ENCODE measurements around the gene ARHGAP29. TPM values are rescaled to one million over a fixed set of nuclear protein-coding genes. Genes with fewer than 3 reads are reported as not detected.

Gene ARHGAP29
- total and polyA plus RNA-seq, 10 of the 15 experiments (the other 5 are each of a cell fraction or from before 2014, with no cell fraction given) = under 0.01 to 0.43 (median 0.10) TPM; not detected in 4

DNA sequence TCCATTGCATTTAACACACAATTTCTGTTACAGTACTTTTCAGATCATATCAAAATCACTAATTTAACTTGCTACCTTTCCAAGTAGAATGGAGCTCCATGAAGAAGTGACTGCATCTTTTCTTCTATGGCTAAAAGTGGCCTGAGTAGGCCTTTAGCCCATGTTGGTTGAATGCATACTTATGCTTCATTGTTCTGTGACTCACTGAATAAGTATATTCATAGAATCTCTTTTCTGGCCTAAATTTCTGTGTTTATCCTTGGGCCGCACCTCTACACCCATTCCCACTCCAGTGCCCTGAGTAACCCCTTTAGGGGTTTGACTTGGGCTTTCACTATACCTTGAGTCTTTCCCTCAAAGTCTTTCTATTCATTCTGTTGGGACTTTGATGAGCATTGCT lies 42.1 kb upstream of the ARHGAP29 start:
- DNase-seq (ENCODE audit: low read depth, low spot score) (no peak), FAIRE-seq (no peak), ATAC-seq (no peak)
- 0% methylated on average over 1 of the region's 1 CpG for WGBS (ENCODE audit: insufficient coverage, insufficient replicate concordance, low lambda C conversion rate, missing lambda C conversion rate)
- no peaks in the 10 kb centered on the region for H3K4me1 ChIP-seq (ENCODE audit: control insufficient read depth, insufficient read depth, low read length)
- no peaks in the 10 kb centered on the region for H3K36me3 ChIP-seq (ENCODE audit: control insufficient read depth in 2 of 2, insufficient read depth in 2 of 2, low read length in 1 of 2)
- ChIA-PET SMC1A (ENCODE audit: uncharacterized antibody, unreplicated experiment) (no interaction called here), RAD21 (ENCODE audit: unreplicated experiment) (no interaction called here), POLR2A (no interaction called here), CTCF (interaction anchor here (0.6 kb wide), 1 partner anchor 531 kb away, joined by 3 read pairs; no protein-coding TSS in a partner anchor)
- no peak overlapping the region for H3K4me2 ChIP-seq (ENCODE audit: control insufficient read depth, insufficient read depth)
- H3K9ac ChIP-seq (ENCODE audit: control insufficient read depth, insufficient read depth, low read length) = no peak overlapping the region
- no peaks in the 10 kb centered on the region for H3K9me3 ChIP-seq (replicated peaks; ENCODE audit: control insufficient read depth, insufficient read depth, low read length)
- intact Hi-C loops (cut with micrococcal nuclease; ENCODE audit: unreplicated experiment) = no loop called here
- BruUV-seq (replicated peaks) = no TSS peak
- TF ChIP-seq, protein P1, sequence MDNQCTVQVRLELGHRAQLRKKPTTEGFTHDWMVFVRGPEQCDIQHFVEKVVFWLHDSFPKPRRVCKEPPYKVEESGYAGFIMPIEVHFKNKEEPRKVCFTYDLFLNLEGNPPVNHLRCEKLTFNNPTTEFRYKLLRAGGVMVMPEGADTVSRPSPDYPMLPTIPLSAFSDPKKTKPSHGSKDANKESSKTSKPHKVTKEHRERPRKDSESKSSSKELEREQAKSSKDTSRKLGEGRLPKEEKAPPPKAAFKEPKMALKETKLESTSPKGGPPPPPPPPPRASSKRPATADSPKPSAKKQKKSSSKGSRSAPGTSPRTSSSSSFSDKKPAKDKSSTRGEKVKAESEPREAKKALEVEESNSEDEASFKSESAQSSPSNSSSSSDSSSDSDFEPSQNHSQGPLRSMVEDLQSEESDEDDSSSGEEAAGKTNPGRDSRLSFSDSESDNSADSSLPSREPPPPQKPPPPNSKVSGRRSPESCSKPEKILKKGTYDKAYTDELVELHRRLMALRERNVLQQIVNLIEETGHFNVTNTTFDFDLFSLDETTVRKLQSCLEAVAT (IDR thresholded peaks at IDR 0.05) = no peak
- TF ChIP-seq, protein P2, sequence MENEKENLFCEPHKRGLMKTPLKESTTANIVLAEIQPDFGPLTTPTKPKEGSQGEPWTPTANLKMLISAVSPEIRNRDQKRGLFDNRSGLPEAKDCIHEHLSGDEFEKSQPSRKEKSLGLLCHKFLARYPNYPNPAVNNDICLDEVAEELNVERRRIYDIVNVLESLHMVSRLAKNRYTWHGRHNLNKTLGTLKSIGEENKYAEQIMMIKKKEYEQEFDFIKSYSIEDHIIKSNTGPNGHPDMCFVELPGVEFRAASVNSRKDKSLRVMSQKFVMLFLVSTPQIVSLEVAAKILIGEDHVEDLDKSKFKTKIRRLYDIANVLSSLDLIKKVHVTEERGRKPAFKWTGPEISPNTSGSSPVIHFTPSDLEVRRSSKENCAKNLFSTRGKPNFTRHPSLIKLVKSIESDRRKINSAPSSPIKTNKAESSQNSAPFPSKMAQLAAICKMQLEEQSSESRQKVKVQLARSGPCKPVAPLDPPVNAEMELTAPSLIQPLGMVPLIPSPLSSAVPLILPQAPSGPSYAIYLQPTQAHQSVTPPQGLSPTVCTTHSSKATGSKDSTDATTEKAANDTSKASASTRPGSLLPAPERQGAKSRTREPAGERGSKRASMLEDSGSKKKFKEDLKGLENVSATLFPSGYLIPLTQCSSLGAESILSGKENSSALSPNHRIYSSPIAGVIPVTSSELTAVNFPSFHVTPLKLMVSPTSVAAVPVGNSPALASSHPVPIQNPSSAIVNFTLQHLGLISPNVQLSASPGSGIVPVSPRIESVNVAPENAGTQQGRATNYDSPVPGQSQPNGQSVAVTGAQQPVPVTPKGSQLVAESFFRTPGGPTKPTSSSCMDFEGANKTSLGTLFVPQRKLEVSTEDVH (IDR thresholded peaks at IDR 0.05; ENCODE audit: low read depth, partially characterized antibody) = no peak
- TF ChIP-seq TBL1XR1 (IDR thresholded peaks at IDR 0.05; ENCODE audit: low read depth, low read length) = no peak
- TF ChIP-seq, protein P3, sequence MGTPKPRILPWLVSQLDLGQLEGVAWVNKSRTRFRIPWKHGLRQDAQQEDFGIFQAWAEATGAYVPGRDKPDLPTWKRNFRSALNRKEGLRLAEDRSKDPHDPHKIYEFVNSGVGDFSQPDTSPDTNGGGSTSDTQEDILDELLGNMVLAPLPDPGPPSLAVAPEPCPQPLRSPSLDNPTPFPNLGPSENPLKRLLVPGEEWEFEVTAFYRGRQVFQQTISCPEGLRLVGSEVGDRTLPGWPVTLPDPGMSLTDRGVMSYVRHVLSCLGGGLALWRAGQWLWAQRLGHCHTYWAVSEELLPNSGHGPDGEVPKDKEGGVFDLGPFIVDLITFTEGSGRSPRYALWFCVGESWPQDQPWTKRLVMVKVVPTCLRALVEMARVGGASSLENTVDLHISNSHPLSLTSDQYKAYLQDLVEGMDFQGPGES (IDR thresholded peaks at IDR 0.05) = no peak
- no peak for TF ChIP-seq PAX5 (IDR thresholded peaks at IDR 0.05; ENCODE audit: borderline replicate concordance, low read depth, low read length)
- TF ChIP-seq CBX5 (IDR thresholded peaks at IDR 0.05; ENCODE audit: low read depth) = no peak
- TF ChIP-seq, protein P4, sequence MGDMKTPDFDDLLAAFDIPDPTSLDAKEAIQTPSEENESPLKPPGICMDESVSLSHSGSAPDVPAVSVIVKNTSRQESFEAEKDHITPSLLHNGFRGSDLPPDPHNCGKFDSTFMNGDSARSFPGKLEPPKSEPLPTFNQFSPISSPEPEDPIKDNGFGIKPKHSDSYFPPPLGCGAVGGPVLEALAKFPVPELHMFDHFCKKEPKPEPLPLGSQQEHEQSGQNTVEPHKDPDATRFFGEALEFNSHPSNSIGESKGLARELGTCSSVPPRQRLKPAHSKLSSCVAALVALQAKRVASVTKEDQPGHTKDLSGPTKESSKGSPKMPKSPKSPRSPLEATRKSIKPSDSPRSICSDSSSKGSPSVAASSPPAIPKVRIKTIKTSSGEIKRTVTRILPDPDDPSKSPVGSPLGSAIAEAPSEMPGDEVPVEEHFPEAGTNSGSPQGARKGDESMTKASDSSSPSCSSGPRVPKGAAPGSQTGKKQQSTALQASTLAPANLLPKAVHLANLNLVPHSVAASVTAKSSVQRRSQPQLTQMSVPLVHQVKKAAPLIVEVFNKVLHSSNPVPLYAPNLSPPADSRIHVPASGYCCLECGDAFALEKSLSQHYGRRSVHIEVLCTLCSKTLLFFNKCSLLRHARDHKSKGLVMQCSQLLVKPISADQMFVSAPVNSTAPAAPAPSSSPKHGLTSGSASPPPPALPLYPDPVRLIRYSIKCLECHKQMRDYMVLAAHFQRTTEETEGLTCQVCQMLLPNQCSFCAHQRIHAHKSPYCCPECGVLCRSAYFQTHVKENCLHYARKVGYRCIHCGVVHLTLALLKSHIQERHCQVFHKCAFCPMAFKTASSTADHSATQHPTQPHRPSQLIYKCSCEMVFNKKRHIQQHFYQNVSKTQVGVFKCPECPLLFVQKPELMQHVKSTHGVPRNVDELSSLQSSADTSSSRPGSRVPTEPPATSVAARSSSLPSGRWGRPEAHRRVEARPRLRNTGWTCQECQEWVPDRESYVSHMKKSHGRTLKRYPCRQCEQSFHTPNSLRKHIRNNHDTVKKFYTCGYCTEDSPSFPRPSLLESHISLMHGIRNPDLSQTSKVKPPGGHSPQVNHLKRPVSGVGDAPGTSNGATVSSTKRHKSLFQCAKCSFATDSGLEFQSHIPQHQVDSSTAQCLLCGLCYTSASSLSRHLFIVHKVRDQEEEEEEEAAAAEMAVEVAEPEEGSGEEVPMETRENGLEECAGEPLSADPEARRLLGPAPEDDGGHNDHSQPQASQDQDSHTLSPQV (IDR thresholded peaks at IDR 0.05) = no peak
- no peak for TF ChIP-seq BHLHE40 (IDR thresholded peaks at IDR 0.05; ENCODE audit: borderline replicate concordance in 1 of 2, low read depth in 2 of 2, low read length in 1 of 2)
- no peak for TF ChIP-seq BACH1 (IDR thresholded peaks at IDR 0.05; ENCODE audit: borderline replicate concordance)
- H3K4me3 ChIP-seq = no peak overlapping the region
- in situ Hi-C loops (cut with MboI) = no loop called here
- no peaks in the 10 kb centered on the region for H3K79me2 ChIP-seq (ENCODE audit: control insufficient read depth, insufficient read depth, low read length)
- H4K20me1 ChIP-seq (ENCODE audit: control insufficient read depth, insufficient read depth) = no peaks in the 10 kb centered on the region
- H2AFZ ChIP-seq (ENCODE audit: control insufficient read depth, low read depth, low read length) = no peak overlapping the region
- peaks cover 0 to 2% of the 10 kb centered on the region in 2 experiments; a peak in 1 of 4 replicates for H3K27me3 ChIP-seq (replicated peaks in 1 of 2; ENCODE audit: control insufficient read depth in 2 of 2, insufficient read depth in 2 of 2, low read length in 1 of 2)
- no peak overlapping the region for H3K27ac ChIP-seq (ENCODE audit: control insufficient read depth, insufficient read depth)

All from GM12878 (cell line).